HUES48 (cell line): ENCODE results near the gene PPFIA1.

Source experiments
- H3K27ac ChIP-seq: one replicate; pipeline ENCODE4 v1.7.0; 2013; ENCODE audit warnings: low read depth, low read length, inconsistent platforms
- H3K27me3 ChIP-seq: 2 replicates; pipeline ENCODE4 v1.6.1; 2013; ENCODE audit warnings: mild to moderate bottlenecking, low read length; ENCODE audit not compliant: control insufficient read depth, insufficient read depth
- H3K36me3 ChIP-seq: 2 replicates; pipeline ENCODE4 v1.6.1; 2013; ENCODE audit warnings: low read length; ENCODE audit not compliant: control insufficient read depth, insufficient read depth
- H3K4me1 ChIP-seq: 2 replicates; pipeline ENCODE4 v1.6.1; 2013; ENCODE audit warnings: mild to moderate bottlenecking, low read length; ENCODE audit not compliant: control insufficient read depth, insufficient read depth
- H3K4me3 ChIP-seq: 2 replicates; pipeline ENCODE4 v1.5.1; 2013; ENCODE audit warnings: mild to moderate bottlenecking, low read depth, low read length
- H3K9ac ChIP-seq: 2 replicates; pipeline ENCODE4 v1.6.1; 2013; ENCODE audit warnings: mild to moderate bottlenecking, low read depth, low read length, moderate library complexity
- H3K9me3 ChIP-seq: 2 replicates; pipeline ENCODE4 v1.6.1; 2013; ENCODE audit warnings: low read length; ENCODE audit not compliant: control insufficient read depth, insufficient read depth

The PPFIA1 gene

DNA sequence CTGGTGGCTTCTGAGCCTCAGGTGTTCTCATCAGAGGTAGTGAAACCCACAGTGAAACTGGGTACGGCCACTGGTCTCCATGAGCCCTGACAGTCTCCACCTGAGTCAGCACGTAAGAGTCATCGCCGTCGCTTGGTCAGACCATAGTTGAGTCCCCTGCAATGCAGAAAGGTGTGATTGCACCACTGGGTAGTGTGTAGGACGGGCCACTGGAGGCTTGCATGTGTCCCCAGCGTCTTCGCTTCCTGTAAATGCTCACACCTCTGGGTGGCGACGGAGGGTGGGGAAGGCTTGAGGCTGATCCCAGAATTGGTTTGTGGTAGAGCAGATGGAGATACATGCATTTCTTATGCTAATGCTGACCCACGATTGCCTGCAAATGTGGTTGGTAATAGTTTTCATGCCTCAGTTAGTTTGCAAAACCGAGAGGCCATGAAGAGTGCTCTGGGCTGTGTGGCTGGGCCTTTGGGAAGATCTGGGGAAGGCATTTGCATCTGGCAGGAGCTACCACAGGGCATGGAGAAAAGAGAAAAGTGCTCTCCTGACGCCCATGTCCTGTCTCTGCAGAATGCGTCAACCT, 154.4 kb downstream of the PPFIA1 start:
- no peak overlapping the region for H3K27ac ChIP-seq

DNA sequence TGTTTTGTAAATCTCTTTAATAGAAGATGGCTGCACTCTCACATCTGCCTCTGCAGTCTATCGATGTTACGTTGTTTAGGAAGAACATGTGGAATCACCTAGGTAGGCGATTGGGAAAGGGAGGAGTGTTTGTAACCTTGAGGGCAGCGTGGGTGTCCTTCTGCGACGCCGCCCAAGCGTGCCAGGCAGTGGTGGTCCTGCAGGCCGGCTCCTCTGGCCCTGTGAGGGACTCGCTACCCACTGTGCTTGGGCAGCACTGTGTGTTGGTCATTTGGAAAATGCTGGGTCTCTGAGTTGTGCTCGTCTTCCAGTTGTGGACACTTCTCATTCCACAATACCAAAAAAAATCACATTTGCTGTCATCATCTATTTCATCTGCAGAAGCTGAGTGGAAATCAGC, 156.9 kb downstream of the PPFIA1 start:
- H3K27me3 ChIP-seq, result no peaks in the 10 kb centered on the region
- H3K9ac ChIP-seq, result no peak overlapping the region
- no peaks in the 10 kb centered on the region for H3K9me3 ChIP-seq
- peaks cover 86% of the 10 kb centered on the region for H3K36me3 ChIP-seq
- H3K4me3 ChIP-seq, result no peak overlapping the region
- H3K4me1 ChIP-seq, result no peaks in the 10 kb centered on the region
- H3K27ac ChIP-seq, result no peak overlapping the region

More for the DNA sequence above, 154.4 kb downstream of the PPFIA1 start:
- no peaks in the 10 kb centered on the region for H3K4me1 ChIP-seq
- no peaks in the 10 kb centered on the region for H3K9me3 ChIP-seq
- no peaks in the 10 kb centered on the region for H3K27me3 ChIP-seq
- peaks cover 86% of the 10 kb centered on the region for H3K36me3 ChIP-seq
- no peak overlapping the region for H3K9ac ChIP-seq
- H3K4me3 ChIP-seq, result no peak overlapping the region

DNA sequence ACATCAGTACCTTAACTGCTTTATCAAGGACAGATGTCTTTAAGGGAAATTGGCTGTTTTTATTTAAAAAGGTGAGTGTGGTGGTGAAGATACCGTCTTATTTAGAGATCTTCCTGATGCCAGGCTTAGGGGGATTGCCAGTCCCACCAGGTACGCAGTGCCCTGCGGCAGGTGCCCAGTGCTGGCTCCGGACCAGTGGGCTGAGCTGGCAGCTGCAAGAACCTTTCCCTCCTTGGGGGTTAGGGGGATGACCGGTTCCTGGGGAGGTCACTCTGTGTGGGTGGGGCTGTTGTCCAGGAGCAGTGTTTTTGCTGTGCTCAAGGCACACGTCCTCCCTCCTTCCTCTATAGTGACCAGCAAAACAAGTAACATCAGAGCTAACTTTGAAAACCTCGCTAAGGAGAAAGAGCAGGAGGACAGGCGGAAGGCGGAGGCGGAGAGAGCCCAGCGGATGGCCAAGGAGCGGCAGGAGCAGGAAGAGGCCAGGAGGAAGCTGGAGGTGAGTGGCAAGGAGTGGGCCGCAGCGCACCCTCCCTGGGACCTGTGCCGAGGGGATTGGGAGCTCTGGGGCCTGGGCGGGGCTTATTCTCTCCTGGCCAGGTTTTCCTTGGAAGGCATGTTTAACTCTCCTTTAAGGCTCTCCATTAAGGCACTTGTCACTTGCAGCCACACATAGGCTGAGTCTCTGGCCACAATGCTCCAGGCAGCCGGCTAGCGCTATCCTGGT, 158.4 kb downstream of the PPFIA1 start:
- Histone ChIP-seq H3K36me3 (peaks cover 86% of the 10 kb centered on the region), H3K9me3 (no peaks in the 10 kb centered on the region), H3K4me3 (no peak overlapping the region), H3K27me3 (no peaks in the 10 kb centered on the region), H3K9ac (no peak overlapping the region), H3K27ac (no peak overlapping the region), H3K4me1 (no peaks in the 10 kb centered on the region)

DNA sequence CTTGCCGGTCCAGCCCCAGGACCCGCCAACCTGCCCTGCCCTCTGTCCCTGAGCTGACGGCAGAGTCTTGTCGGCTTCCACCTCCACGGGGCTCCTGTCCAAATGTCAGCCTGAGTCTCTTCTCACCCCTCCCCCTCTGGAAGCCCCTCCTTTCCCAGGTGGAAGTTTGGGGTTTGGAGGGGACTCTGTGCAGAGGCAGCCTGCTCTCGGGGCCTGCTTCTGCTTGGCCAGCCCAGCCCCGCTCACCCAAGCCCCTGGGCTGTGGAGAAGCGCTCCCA, 158.9 kb downstream of the PPFIA1 start:
- Histone ChIP-seq H3K27ac (no peak overlapping the region), H3K4me1 (no peaks in the 10 kb centered on the region), H3K9me3 (no peaks in the 10 kb centered on the region), H3K4me3 (no peak overlapping the region), H3K27me3 (no peaks in the 10 kb centered on the region), H3K36me3 (peaks cover 87% of the 10 kb centered on the region), H3K9ac (no peak overlapping the region)

DNA sequence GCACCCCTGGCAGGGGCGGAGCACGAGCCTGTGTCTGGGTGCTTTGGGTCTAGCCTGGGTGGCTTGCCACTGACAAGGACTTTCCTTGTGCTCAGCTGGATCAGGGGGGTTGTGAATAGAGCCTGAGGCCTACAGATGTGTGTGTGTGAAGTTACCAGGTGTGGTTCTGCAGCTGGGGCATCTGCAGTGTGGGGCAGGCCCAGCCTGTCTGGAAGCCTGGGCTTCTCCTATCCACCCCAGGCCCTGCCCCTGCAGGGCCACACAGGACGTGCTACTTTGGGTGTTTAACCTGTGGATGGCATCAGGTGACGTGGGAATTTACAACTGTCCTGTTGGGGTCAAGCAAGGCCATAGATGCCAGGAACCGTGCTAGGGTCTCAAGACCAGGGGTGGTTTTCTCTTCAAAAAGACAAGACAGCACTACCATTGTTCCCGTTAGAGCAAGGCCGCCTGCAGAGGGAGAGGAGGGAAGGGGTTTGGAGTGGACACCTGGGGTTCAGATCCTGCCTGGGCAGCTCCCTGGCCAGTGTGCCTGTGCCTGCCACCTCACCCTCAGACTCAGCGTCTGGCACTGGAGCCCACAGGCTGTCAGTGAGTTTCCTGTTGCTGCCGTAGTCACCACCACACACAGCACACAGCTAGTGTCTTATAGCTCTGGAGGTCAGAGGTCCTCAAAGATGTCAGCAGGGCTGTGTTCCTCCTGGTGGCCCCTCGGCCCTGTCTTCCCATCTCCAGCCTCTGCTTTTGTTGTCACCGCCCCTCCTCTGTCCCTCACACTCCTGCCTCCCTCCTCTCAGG, 159.4 kb downstream of the PPFIA1 start:
- Histone ChIP-seq H3K36me3 (peaks cover 87% of the 10 kb centered on the region), H3K27me3 (no peaks in the 10 kb centered on the region), H3K4me1 (no peaks in the 10 kb centered on the region), H3K9ac (no peak overlapping the region), H3K4me3 (no peak overlapping the region), H3K27ac (no peak overlapping the region), H3K9me3 (no peaks in the 10 kb centered on the region)

DNA sequence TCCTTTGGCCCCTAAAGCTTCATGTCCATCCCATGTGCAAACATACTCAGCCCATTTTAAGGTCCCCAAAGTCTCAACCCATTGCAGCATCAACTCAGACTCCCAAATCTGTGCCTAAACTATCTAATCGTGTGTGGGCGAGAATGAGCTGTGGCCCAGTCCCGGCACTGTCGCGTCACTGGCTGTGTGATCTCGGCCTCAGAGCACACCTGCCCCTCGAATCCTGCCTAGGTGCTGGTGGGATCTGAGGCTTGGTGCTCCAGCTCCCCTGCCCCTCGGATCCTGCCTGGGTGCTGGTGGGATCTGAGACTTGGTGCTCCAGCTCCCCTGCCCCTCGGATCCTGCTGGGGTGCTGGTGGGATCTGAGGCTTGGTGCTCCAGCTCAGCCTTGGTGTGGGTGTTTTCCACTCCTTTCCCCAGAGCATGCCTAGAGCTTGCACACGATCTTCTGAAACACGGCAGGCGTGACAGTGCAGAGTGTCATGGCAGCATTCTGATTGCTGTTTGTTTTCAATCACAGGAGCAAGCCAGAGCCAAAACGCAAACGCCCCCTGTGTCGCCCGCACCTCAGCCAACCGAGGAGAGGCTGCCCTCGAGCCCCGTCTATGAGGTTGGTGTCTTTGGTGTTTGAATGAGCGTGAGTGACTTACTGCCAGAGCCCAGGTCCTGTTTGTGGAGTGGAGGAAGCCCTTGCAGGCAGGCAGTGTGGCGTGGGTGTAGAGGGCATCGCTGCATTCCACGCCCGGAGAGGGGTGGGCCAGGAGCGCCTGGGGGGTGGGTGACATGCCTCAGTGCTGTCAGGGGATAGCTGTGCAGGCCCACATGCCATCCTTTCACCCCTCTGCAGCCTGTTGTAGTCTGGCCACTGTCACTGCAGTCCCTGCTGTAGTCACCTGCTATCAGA, 160.4 kb downstream of the PPFIA1 start:
- no peaks in the 10 kb centered on the region for H3K4me1 ChIP-seq
- no peak overlapping the region for H3K27ac ChIP-seq
- H3K9me3 ChIP-seq, result no peaks in the 10 kb centered on the region
- H3K36me3 ChIP-seq, result peaks cover 87% of the 10 kb centered on the region
- H3K9ac ChIP-seq, result no peak overlapping the region
- H3K27me3 ChIP-seq, result no peaks in the 10 kb centered on the region
- H3K4me3 ChIP-seq, result no peak overlapping the region

DNA sequence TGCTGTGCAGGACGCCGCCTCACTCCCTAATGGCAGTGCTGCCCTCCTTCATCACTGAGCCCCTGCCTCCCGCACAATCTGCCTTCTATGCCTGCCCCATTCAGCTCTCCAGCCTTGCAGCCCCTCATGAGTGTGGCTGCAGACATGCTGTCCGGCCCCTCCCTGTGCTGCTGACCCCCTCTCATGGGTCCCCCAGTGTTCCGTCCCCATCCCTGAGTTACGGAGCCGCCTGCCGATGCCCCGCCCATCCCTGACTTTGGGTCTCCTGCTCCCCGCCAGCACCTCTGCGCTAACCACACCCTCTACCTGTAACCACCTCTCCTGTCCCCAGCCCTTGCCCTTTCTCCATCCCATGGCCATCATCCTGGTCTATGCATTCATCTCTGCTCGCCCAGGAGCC, 161.1 kb downstream of the PPFIA1 start:
- H3K36me3 ChIP-seq, result peaks cover 93% of the 10 kb centered on the region
- H3K9ac ChIP-seq, result no peak overlapping the region
- no peaks in the 10 kb centered on the region for H3K27me3 ChIP-seq
- no peaks in the 10 kb centered on the region for H3K9me3 ChIP-seq
- no peak overlapping the region for H3K27ac ChIP-seq
- H3K4me3 ChIP-seq, result no peak overlapping the region
- H3K4me1 ChIP-seq, result no peaks in the 10 kb centered on the region

DNA sequence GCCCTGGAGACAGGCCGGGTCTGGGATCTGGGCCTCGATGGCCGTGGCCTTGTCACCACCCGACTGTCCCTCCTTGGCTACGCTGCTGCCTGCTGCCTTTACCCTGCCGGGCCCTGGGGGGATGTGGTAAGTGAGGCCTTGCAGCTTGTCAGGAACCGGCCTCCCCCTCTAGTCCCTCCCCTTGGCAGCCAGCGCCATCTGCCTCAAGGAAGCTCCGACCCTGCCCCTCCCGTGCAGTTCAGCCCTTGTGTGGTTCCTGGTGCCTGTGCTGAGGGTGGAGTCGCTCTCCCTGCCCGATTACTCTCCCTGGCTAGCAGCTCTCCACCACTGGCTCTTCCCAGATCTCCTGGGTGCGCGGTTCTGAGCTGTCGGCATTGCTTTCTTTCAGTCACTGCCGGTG, 161.6 kb downstream of the PPFIA1 start:
- Histone ChIP-seq H3K9ac (no peak overlapping the region), H3K4me1 (no peaks in the 10 kb centered on the region), H3K27ac (no peak overlapping the region), H3K36me3 (peaks cover 98% of the 10 kb centered on the region), H3K9me3 (no peaks in the 10 kb centered on the region), H3K27me3 (no peaks in the 10 kb centered on the region), H3K4me3 (no peak overlapping the region)

DNA sequence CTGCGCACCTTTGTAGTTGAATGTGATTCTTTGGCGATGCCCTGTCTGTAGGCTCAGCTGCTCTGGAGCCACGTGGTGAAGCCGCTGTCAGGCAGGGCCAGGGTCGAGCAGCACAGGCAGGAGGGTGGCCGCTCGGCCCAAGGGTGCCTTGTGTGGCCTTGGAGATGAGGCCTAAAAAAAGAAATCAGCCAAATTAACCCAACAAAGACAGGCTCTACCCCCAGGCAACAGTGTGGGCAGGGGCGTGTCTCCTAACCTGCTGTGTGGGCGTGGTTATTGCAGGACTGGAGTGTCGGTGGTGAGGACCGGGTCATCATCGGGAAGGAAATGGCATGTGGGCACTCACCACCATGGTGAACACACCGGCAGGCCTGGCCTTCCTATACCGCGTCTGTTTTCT, 162.1 kb downstream of the PPFIA1 start:
- H3K27me3 ChIP-seq, result no peaks in the 10 kb centered on the region
- no peaks in the 10 kb centered on the region for H3K9me3 ChIP-seq
- no peaks in the 10 kb centered on the region for H3K4me1 ChIP-seq
- H3K36me3 ChIP-seq, result peaks cover 97% of the 10 kb centered on the region
- H3K9ac ChIP-seq, result no peak overlapping the region
- H3K4me3 ChIP-seq, result no peak overlapping the region
- H3K27ac ChIP-seq, result no peak overlapping the region

DNA sequence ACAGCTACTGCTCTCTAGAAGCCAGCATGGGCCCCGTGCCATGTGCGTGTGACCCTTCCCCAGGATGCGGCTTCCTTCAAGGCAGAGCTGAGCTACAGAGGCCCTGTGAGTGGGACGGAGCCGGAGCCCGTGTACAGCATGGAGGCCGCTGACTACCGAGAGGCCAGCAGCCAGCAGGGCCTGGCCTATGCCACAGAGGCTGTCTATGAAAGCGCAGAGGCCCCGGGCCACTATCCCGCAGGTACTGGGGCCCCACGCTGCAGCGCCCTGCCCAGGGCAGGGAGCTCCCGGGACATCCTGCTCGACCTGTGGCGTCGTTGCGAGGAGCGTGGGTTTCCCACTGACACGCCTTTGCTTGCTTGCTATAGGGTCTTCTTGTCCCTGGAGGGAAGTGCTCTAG, 162.5 kb downstream of the PPFIA1 start:
- no peaks in the 10 kb centered on the region for H3K9me3 ChIP-seq
- no peaks in the 10 kb centered on the region for H3K4me1 ChIP-seq
- H3K36me3 ChIP-seq, result peaks cover 96% of the 10 kb centered on the region
- H3K4me3 ChIP-seq, result no peak overlapping the region
- H3K27ac ChIP-seq, result no peak overlapping the region
- no peak overlapping the region for H3K9ac ChIP-seq
- H3K27me3 ChIP-seq, result no peaks in the 10 kb centered on the region
